ENCODE results near the gene FMNL3. TPM values are rescaled to one million over a fixed set of nuclear protein-coding genes. Genes with fewer than 3 reads are reported as not detected.

The FMNL3 gene, protein sequence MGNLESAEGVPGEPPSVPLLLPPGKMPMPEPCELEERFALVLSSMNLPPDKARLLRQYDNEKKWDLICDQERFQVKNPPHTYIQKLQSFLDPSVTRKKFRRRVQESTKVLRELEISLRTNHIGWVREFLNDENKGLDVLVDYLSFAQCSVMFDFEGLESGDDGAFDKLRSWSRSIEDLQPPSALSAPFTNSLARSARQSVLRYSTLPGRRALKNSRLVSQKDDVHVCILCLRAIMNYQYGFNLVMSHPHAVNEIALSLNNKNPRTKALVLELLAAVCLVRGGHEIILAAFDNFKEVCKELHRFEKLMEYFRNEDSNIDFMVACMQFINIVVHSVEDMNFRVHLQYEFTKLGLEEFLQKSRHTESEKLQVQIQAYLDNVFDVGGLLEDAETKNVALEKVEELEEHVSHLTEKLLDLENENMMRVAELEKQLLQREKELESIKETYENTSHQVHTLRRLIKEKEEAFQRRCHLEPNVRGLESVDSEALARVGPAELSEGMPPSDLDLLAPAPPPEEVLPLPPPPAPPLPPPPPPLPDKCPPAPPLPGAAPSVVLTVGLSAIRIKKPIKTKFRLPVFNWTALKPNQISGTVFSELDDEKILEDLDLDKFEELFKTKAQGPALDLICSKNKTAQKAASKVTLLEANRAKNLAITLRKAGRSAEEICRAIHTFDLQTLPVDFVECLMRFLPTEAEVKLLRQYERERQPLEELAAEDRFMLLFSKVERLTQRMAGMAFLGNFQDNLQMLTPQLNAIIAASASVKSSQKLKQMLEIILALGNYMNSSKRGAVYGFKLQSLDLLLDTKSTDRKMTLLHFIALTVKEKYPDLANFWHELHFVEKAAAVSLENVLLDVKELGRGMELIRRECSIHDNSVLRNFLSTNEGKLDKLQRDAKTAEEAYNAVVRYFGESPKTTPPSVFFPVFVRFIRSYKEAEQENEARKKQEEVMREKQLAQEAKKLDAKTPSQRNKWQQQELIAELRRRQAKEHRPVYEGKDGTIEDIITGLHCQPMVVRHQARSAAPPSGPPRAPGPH
- 10 to 100 TPM; 13.0 to 46.7 (median 29.4) TPM for total RNA-seq

DNA sequence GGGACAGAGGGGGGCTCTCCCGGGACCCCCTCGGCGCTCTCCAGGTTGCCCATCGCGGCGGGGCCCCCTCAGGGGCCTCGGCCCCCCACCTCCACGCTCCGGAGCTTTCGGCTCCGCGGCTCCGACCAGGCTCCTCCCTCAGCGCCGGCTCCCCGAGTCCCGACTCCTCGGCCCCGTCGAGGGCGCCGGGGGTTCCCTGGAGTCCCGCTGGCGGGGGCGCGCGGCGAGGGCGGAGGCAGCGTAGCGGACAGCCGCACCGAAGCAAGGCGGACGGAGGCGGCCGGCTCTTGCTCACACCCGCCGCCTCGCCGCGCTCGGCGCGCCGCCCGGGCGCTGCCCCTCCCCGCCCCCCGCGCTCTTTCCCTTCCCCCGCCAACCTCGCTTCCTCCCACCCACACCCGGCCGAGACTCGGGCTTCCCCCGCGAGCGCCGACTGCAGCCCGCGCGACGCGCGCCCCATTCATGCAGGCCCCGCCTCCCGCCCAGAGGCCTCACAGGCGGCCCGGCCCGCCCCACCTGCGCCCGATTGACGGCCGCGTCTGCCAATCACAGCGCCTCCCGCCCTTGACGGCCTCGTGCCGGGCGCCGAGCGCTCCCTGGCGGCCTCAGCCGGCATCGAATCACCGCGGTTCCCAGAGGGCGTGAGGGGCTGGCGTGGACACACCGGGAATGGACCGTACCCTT is at the start of gene FMNL3:
FMNL3 (minus strand) TSS at position 278 of the 684 bp plus-strand sequence; CDS start at position 53, 225 bp downstream.
- DNase-seq (peak; percentile 99 to 100), ATAC-seq (ENCODE audit: low FRiP score in 2 of 2) (peak; percentile 98)
- H3K27ac ChIP-seq = peak within 1 kb of the TSS; percentile 92 to 96 (median 94)
- H3K9me3 ChIP-seq = no peaks in the 10 kb centered on the region
- TF ChIP-seq, protein P1, sequence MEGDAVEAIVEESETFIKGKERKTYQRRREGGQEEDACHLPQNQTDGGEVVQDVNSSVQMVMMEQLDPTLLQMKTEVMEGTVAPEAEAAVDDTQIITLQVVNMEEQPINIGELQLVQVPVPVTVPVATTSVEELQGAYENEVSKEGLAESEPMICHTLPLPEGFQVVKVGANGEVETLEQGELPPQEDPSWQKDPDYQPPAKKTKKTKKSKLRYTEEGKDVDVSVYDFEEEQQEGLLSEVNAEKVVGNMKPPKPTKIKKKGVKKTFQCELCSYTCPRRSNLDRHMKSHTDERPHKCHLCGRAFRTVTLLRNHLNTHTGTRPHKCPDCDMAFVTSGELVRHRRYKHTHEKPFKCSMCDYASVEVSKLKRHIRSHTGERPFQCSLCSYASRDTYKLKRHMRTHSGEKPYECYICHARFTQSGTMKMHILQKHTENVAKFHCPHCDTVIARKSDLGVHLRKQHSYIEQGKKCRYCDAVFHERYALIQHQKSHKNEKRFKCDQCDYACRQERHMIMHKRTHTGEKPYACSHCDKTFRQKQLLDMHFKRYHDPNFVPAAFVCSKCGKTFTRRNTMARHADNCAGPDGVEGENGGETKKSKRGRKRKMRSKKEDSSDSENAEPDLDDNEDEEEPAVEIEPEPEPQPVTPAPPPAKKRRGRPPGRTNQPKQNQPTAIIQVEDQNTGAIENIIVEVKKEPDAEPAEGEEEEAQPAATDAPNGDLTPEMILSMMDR (IDR thresholded peaks at IDR 0.05) = peak; percentile 91 to 100 (median 98)
- peak; percentile 65 to 74 for TF ChIP-seq POLR2AphosphoS5 (IDR thresholded peaks at IDR 0.05)
- no peak for TF ChIP-seq EP300 (IDR thresholded peaks at IDR 0.05)
- TF ChIP-seq POLR2A (IDR thresholded peaks at IDR 0.05) = peak in 3 of 4 donors; percentile 41 to 71 (median 56)
- WGBS, 2 donors = 1 to 2% methylated on average over 16 to 33 of the region's 93 CpGs
- H3K27me3 ChIP-seq = no peaks in the 10 kb centered on the region
- H3K4me1 ChIP-seq = peaks cover 16 to 48% (median 33%) of the 10 kb centered on the region in 4 donors
- peak within 1 kb of the TSS; percentile 55 to 87 (median 82) for H3K4me3 ChIP-seq
- no peaks in the 10 kb centered on the region for H3K36me3 ChIP-seq

DNA sequence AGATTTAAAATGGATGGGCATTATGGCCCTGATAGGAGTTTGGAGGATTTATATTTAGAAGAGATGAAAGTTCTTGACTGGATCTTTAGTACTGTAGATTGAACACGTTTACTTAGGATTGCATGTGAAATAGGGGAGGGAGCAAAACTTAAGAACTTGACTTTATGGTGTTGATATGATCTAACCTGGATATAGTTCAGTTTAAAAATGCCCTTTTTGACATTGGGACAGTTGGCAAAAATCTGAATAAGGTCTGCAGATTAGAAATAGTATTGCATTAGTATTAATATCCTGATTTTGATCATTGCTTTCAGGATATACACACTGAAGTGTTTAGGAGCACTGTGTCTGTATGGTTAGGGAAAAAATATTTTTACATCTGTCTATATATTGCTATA is 43.8 kb upstream of the FMNL3 start:
- H3K27ac ChIP-seq = peak overlapping the region in 2 of 4 donors; percentile 22 to 46
- TF ChIP-seq POLR2AphosphoS5 (IDR thresholded peaks at IDR 0.05) (no peak), POLR2A (IDR thresholded peaks at IDR 0.05) (no peak)
- TF ChIP-seq, protein P1 (IDR thresholded peaks at IDR 0.05) = no peak

DNA sequence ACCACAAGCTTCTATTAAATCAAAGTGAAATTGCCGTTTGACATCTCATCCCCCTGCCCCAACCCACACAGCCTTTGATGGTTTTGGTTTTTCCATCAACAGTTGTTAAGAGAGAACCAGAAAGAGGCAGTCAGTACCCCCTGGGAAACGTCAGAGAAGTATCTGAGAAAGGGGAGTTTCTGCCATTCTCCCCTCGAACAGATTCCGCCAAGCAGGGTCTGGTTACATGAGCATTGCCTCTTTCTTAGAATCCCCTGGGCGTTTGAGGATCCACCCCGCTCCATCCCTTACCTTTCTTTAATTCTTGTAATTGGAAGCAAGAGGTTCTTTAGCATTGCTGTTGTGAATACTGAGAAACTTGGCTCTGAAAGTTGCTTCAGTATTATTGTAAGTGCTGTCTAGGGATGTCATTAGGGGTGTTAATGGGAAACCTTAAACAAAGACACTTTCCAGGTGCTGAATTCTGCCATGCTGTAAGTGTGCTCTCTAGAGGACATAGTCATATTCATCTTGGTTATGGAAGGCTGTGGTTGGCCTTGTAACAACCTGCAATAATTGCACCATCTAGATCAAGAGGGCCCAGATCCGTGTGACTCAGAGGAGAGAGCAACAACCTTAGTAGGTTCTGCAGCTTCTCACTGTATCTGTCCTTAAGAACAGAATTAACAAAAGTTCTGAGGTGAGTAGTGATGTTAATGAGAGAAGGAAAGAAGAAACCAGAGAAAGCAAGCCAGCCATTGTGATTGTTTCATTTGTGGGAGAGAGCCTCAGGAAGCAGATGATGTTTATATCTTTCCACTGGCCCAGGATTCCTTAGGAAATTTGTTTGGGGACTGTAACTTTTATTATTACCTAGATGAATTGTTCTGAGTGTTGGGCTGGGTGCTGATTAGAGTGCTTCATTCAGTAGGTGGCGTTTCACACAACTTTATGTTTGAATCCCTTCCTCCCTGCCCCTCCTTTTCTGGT is 43.1 kb upstream of the FMNL3 start:
- peak overlapping the region in 2 of 4 donors; percentile 22 to 46 for H3K27ac ChIP-seq
- ATAC-seq (ENCODE audit: low FRiP score in 2 of 2) (peak; percentile 47 to 57), DNase-seq (peak in 1 of 2 donors; percentile 62)
- H3K4me1 ChIP-seq = peaks cover 66 to 81% (median 79%) of the 10 kb centered on the region in 4 donors
- peaks cover 10 to 44% (median 21%) of the 10 kb centered on the region in 4 donors for H3K36me3 ChIP-seq
- no peaks in the 10 kb centered on the region for H3K27me3 ChIP-seq
- H3K4me3 ChIP-seq = no peak overlapping the region
- no peaks in the 10 kb centered on the region for H3K9me3 ChIP-seq
- TF ChIP-seq POLR2AphosphoS5 (IDR thresholded peaks at IDR 0.05) (no peak), POLR2A (IDR thresholded peaks at IDR 0.05) (no peak), EP300 (IDR thresholded peaks at IDR 0.05) (no peak)
- TF ChIP-seq, protein P1 (IDR thresholded peaks at IDR 0.05) = no peak
- WGBS, 2 donors = 60 to 66% methylated on average over 8 of the region's 8 CpGs

More for the DNA sequence above, 43.8 kb upstream of the FMNL3 start:
- H3K9me3 ChIP-seq = no peaks in the 10 kb centered on the region
- H3K36me3 ChIP-seq = peaks cover 16 to 51% (median 28%) of the 10 kb centered on the region in 4 donors
- 23 to 36% methylated on average over 1 of the region's 1 CpG for WGBS, 2 donors
- ATAC-seq (ENCODE audit: low FRiP score in 2 of 2) (no peak), DNase-seq (no peak)
- peaks cover 61 to 75% (median 74%) of the 10 kb centered on the region in 4 donors for H3K4me1 ChIP-seq
- no peaks in the 10 kb centered on the region for H3K27me3 ChIP-seq
- no peak overlapping the region for H3K4me3 ChIP-seq
